Lung (tissue), 12 donors: ENCODE results near the gene LRRK1. TPM values are rescaled to one million over a fixed set of nuclear protein-coding genes. Genes with fewer than 3 reads are reported as not detected.

ENCODE experiments used
- ATAC-seq: fragments of 200-7000 bp; cut with Tn5 transposase; one replicate; pipeline ENCODE4 v1.9.1; 2020; ENCODE audit warnings: moderate number of reproducible peaks; ENCODE audit not compliant: insufficient read depth, low FRiP score
- DNase-seq, 3 donors: peaks; one replicate each; pipeline ENCODE4 v3.0.0-alpha.2; 2013 to 2017
- H3K27ac ChIP-seq, 2 donors: one replicate each; pipeline ENCODE4 v1.5.1; 2013; ENCODE audit warnings: mild to moderate bottlenecking in 2 of 2, moderate library complexity in 2 of 2, control low read depth in 1 of 2, inconsistent platforms in 1 of 2, low read depth in 1 of 2, low read length in 1 of 2
- H3K27me3 ChIP-seq, 3 donors: one replicate each; pipeline ENCODE4 v1.5.1; 2013; ENCODE audit warnings: low read length in 2 of 3; ENCODE audit not compliant: control insufficient read depth in 3 of 3, insufficient read depth in 3 of 3
- H3K36me3 ChIP-seq, 4 donors: one replicate each; pipeline ENCODE4 v1.5.1; 2013; ENCODE audit warnings: low read length in 4 of 4, mild to moderate bottlenecking in 1 of 4, moderate library complexity in 1 of 4; ENCODE audit not compliant: control insufficient read depth in 4 of 4, insufficient read depth in 4 of 4
- H3K4me1 ChIP-seq, 5 donors: one replicate each; pipeline ENCODE4 v1.5.1; 2013; ENCODE audit warnings: low read length in 5 of 5, mild to moderate bottlenecking in 2 of 5, moderate library complexity in 1 of 5; ENCODE audit not compliant: control insufficient read depth in 5 of 5, insufficient read depth in 5 of 5
- H3K4me3 ChIP-seq: one replicate; pipeline ENCODE4 v1.5.1; 2013; ENCODE audit warnings: mild to moderate bottlenecking, control low read depth, moderate library complexity
- H3K9ac ChIP-seq, 2 donors: one replicate each; pipeline ENCODE4 v1.5.1; 2013; ENCODE audit warnings: low read length in 2 of 2, control low read depth in 1 of 2; ENCODE audit not compliant: insufficient read depth in 1 of 2
- H3K9me3 ChIP-seq, 4 donors: one replicate each; pipeline ENCODE4 v1.5.1; 2013; ENCODE audit warnings: low read length in 3 of 4, mild to moderate bottlenecking in 1 of 4, moderate library complexity in 1 of 4; ENCODE audit not compliant: control insufficient read depth in 4 of 4, insufficient read depth in 3 of 4
- WGBS, 2 donors: extraction: QIAGEN DNeasy Blood & Tissue Kit; methylation state at CpG; one replicate each; pipeline ENCODE4 v1.1.7; 2013; 5-methylcytosine and 5-hydroxymethylcytosine counted together
- polyA plus RNA-seq, 2 donors: library from polyadenylated mRNA; stranded (reverse); fragments of 200-250 nt; gene quantifications; one replicate each; pipeline ENCODE4 v1.2.1, GENCODE V29; 2013
- total RNA-seq, 2 donors: library from RNA; depleted of rRNA in 1 of 2; stranded (reverse); fragments of >200 nt in 1 of 2; gene quantifications; one replicate each; pipeline ENCODE4 v1.2.1, GENCODE V29; 2014 to 2021
- TF ChIP-seq, protein P1 (sequence below): IDR thresholded peaks from 2 replicates; pipeline ENCODE4 v1.5.1; 2012; ENCODE audit warnings: mild to moderate bottlenecking; ENCODE audit errors: control extremely low read depth, extremely low read depth
- donor health status: control.
- donor health status: control.
- donor health status: Bipolar disorder and iron deficiency.
- donor health status: healthy.
- donor health status: DM: yes; HTN: yes; CAD: no.

Gene LRRK1
- total and polyA plus RNA-seq, 4 donors: 5.7 to 22.9 (median 9.7) TPM

DNA sequence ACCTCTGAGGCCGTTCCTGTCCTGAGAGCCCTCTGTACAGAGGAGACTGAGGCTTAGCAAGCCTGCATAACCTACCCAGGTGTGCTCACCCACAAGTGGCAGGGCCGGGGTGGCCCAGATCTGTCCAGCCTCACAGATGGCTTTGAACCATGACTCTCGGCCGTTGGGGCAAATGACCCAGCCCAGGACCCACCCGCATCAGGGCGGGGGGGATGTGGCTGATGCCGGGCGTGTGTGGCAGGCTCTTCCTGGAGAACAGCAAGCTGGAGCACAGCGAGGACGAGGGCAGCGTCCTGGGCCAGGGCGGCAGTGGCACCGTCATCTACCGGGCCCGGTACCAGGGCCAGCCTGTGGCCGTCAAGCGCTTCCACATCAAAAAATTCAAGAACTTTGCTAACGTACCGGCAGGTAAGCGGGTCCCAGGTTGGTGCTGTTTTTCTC, 133.5 kb downstream of the LRRK1 start:
- peaks cover 0 to 39% (median 0%) of the 10 kb centered on the region in 4 donors for H3K36me3 ChIP-seq
- H3K27ac ChIP-seq: no peak overlapping the region
- ATAC-seq: no peak
- no peak overlapping the region for H3K9ac ChIP-seq
- no peaks in the 10 kb centered on the region for H3K27me3 ChIP-seq
- no peaks in the 10 kb centered on the region for H3K9me3 ChIP-seq
- WGBS, 2 donors: 96 to 98% methylated on average over 20 of the region's 20 CpGs
- TF ChIP-seq, protein P1, sequence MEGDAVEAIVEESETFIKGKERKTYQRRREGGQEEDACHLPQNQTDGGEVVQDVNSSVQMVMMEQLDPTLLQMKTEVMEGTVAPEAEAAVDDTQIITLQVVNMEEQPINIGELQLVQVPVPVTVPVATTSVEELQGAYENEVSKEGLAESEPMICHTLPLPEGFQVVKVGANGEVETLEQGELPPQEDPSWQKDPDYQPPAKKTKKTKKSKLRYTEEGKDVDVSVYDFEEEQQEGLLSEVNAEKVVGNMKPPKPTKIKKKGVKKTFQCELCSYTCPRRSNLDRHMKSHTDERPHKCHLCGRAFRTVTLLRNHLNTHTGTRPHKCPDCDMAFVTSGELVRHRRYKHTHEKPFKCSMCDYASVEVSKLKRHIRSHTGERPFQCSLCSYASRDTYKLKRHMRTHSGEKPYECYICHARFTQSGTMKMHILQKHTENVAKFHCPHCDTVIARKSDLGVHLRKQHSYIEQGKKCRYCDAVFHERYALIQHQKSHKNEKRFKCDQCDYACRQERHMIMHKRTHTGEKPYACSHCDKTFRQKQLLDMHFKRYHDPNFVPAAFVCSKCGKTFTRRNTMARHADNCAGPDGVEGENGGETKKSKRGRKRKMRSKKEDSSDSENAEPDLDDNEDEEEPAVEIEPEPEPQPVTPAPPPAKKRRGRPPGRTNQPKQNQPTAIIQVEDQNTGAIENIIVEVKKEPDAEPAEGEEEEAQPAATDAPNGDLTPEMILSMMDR: no peak
- no peak overlapping the region for H3K4me3 ChIP-seq
- peaks cover 0 to 10% (median 6%) of the 10 kb centered on the region in 5 donors for H3K4me1 ChIP-seq
- DNase-seq: no peak

DNA sequence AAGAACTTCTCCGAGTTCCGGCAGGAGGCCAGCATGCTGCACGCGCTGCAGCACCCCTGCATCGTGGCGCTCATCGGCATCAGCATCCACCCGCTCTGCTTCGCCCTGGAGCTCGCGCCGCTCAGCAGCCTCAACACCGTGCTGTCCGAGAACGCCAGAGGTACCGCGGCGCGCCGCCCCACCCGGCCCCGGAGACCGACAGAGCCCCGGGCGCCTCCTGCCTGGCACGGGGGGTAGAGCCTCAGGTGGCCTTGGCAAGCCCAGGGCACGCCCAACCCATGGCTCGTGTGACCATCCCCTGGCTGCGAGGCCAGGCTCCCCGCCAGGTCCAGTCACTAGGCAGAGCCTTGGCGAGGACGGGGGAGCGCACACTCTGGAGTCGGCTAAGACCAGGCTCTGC, 134.1 kb downstream of the LRRK1 start:
- Histone ChIP-seq H3K9ac (no peak overlapping the region), H3K9me3 (no peaks in the 10 kb centered on the region), H3K4me3 (no peak overlapping the region), H3K27me3 (no peaks in the 10 kb centered on the region), H3K4me1 (peaks cover 0 to 9% (median 6%) of the 10 kb centered on the region in 5 donors), H3K27ac (no peak overlapping the region), H3K36me3 (peaks cover 0 to 39% (median 0%) of the 10 kb centered on the region in 4 donors)
- TF ChIP-seq, protein P1: no peak
- ATAC-seq: no peak
- 93 to 97% methylated on average over 33 to 34 of the region's 34 CpGs for WGBS, 2 donors
- peak in 1 of 3 donors; percentile 9 for DNase-seq

DNA sequence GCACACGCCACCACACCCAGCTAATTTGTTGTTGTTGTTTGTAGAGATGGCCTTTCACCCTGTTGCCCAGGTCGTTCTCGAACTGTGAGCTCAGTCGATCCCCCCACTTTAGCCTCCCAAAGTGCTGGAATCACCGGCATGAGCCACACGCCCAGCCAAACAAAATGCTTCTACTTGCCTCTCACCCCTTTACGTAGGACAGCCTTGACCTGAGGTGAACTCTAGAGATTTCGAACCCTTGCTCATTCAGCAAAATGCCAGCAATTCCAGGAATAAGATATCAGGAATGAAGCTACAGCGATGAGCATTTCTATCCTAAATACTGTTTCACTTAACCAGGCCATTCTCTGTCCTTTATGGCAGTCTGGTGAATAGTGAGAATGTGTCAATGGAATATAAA, 135.0 kb downstream of the LRRK1 start:
- Histone ChIP-seq H3K4me1 (peaks cover 0 to 9% (median 0%) of the 10 kb centered on the region in 5 donors), H3K4me3 (no peak overlapping the region), H3K27ac (no peak overlapping the region), H3K27me3 (no peaks in the 10 kb centered on the region), H3K36me3 (peaks cover 0 to 36% (median 0%) of the 10 kb centered on the region in 4 donors), H3K9me3 (no peaks in the 10 kb centered on the region), H3K9ac (no peak overlapping the region)
- WGBS, 2 donors: 96% methylated on average over 9 of the region's 9 CpGs
- TF ChIP-seq, protein P1: no peak
- ATAC-seq (no peak), DNase-seq (no peak)

DNA sequence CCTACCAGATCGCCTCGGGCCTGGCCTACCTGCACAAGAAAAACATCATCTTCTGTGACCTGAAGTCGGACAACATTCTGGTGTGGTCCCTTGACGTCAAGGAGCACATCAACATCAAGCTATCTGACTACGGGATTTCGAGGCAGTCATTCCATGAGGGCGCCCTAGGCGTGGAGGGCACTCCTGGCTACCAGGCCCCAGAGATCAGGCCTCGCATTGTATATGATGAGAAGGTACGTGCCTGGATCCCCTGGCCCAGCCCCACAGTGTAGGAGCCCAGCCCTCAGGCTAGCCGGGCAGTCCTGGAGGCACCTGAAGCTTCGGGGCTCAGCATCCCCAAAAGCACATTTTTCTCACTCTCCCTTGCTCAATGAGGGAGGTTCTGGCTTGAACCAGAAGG, 135.8 kb downstream of the LRRK1 start:
- no peaks in the 10 kb centered on the region for H3K9me3 ChIP-seq
- TF ChIP-seq, protein P1: no peak
- ATAC-seq (no peak), DNase-seq (peak in 1 of 3 donors; percentile 7)
- peaks cover 0 to 36% (median 0%) of the 10 kb centered on the region in 4 donors for H3K36me3 ChIP-seq
- H3K27me3 ChIP-seq: no peaks in the 10 kb centered on the region
- WGBS, 2 donors: 95 to 98% methylated on average over 12 of the region's 12 CpGs
- H3K27ac ChIP-seq: no peak overlapping the region
- H3K4me1 ChIP-seq: peaks cover 0 to 9% (median 0%) of the 10 kb centered on the region in 5 donors
- no peak overlapping the region for H3K4me3 ChIP-seq
- no peak overlapping the region for H3K9ac ChIP-seq
